Transverse colon (tissue), 3 donors: ENCODE measurements around the gene ZZZ3.
"Not testable (repeated sequence)": the region's sequence is repeated elsewhere in the genome, so short reads cannot be mapped to it uniquely, and the experiment has no call there.

Experiments
- EP300 ChIP-seq: sonication (generic); formaldehyde crosslinking; IDR thresholded peaks from one replicate; pipeline ENCODE4 v1.6.1; 2017; ENCODE audit warnings: antibody characterized with exemption, low read depth
- POLR2A ChIP-seq: fragments of 450-650 bp; IDR thresholded peaks from one replicate; pipeline ENCODE4 v1.6.1; 2016; ENCODE audit warnings: antibody characterized with exemption, mild to moderate bottlenecking, moderate library complexity
- TF ChIP-seq, protein P1 (sequence below), 5 experiments: fragments of 200-600 bp in 3 of 5; fragments of 450-650 bp in 2 of 5; sonication (generic) in 3 of 5; IDR thresholded peaks; 1 replicate in 2 of 5; 2 replicates in 3 of 5; pipeline ENCODE4 v1.5.1; 2016 to 2017; ENCODE audit warnings: antibody characterized with exemption in 5 of 5, inconsistent platforms in 3 of 5, mild to moderate bottlenecking in 2 of 5, moderate library complexity in 1 of 5

DNA sequence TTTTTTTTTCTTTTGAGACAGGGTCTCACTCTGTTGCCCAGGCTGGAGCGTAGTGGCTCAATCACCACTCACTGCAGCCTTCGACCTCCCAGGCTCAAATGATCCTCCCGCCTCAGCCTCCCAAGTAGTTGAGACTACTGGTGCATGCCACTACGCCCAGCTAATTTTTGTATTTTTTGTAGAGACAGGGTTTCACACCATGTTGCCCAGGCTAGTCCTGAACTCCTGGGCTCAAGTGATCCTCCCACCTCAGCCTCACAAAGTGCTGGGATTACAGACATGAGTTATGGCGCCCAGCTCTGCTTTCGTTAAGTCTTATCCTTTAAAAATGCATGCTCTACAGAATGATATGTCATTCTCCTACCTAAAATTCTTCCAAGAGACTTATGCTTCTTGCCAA is 36.2 kb downstream of the ZZZ3 start:
- TF ChIP-seq, protein P1, sequence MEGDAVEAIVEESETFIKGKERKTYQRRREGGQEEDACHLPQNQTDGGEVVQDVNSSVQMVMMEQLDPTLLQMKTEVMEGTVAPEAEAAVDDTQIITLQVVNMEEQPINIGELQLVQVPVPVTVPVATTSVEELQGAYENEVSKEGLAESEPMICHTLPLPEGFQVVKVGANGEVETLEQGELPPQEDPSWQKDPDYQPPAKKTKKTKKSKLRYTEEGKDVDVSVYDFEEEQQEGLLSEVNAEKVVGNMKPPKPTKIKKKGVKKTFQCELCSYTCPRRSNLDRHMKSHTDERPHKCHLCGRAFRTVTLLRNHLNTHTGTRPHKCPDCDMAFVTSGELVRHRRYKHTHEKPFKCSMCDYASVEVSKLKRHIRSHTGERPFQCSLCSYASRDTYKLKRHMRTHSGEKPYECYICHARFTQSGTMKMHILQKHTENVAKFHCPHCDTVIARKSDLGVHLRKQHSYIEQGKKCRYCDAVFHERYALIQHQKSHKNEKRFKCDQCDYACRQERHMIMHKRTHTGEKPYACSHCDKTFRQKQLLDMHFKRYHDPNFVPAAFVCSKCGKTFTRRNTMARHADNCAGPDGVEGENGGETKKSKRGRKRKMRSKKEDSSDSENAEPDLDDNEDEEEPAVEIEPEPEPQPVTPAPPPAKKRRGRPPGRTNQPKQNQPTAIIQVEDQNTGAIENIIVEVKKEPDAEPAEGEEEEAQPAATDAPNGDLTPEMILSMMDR (IDR thresholded peaks at IDR 0.05) = not testable (repeated sequence)
- not testable (repeated sequence) for TF ChIP-seq POLR2A, EP300
